Tibial nerve (tissue), 4 donors: ENCODE data around the gene LACRT. TPM values are rescaled to one million over a fixed set of nuclear protein-coding genes. Genes with fewer than 3 reads are reported as not detected.
"Not testable (repeated sequence)": the region's sequence is repeated elsewhere in the genome, so short reads cannot be mapped to it uniquely, and the experiment has no call there.

Experiments used
- DNase-seq, 2 donors: peaks; one replicate each; pipeline ENCODE4 v3.0.0-alpha.2; 2019; ENCODE audit warnings: low spot score in 2 of 2
- H3K27ac ChIP-seq, 4 donors: fragments of 200-600 bp; sonication (generic) in 3 of 4; one replicate each; pipeline ENCODE4 v1.5.1; 2017 to 2019; ENCODE audit warnings: mild to moderate bottlenecking in 1 of 4
- H3K27me3 ChIP-seq, 2 donors: fragments of 200-600 bp; sonication (generic) in 1 of 2; one replicate each; pipeline versions ENCODE4 v1.5.1 to v1.6.0; 2017 to 2019
- H3K36me3 ChIP-seq, 3 donors: fragments of 200-600 bp; sonication (generic); one replicate each; pipeline ENCODE4 v1.5.1; 2018 to 2019
- H3K4me1 ChIP-seq, 4 donors: fragments of 200-600 bp; sonication (generic) in 3 of 4; one replicate each; pipeline ENCODE4 v1.5.1; 2017 to 2019
- H3K4me3 ChIP-seq, 4 donors: fragments of 200-600 bp; sonication (generic) in 3 of 4; one replicate each; pipeline ENCODE4 v1.5.1; 2017 to 2019; ENCODE audit warnings: mild to moderate bottlenecking in 1 of 4, moderate library complexity in 1 of 4
- H3K9me3 ChIP-seq, 4 donors: fragments of 200-600 bp; sonication (generic) in 3 of 4; one replicate each; pipeline ENCODE4 v1.5.1; 2017 to 2019
- EP300 ChIP-seq, 2 donors: sonication (generic); formaldehyde crosslinking; IDR thresholded peaks; one replicate each; pipeline ENCODE4 v1.6.1; 2017; ENCODE audit warnings: antibody characterized with exemption in 2 of 2, mild to moderate bottlenecking in 1 of 2
- POLR2A ChIP-seq, 2 donors: fragments of 450-650 bp; IDR thresholded peaks; one replicate each; pipeline ENCODE4 v1.6.1; 2017; ENCODE audit warnings: antibody characterized with exemption in 2 of 2, mild to moderate bottlenecking in 2 of 2, moderate library complexity in 2 of 2
- WGBS, 2 donors: methylation state at CpG; one replicate each; pipeline ENCODE4 v1.1.5; 2018; 5-methylcytosine and 5-hydroxymethylcytosine counted together
- total RNA-seq, 4 donors: library from RNA; depleted of rRNA; stranded (reverse); fragments of >200 nt; gene quantifications; one replicate each; pipeline ENCODE4 v1.1.0, GENCODE V29; 2016
- TF ChIP-seq, protein P1 (sequence below), 5 experiments: fragments of 200-600 bp in 3 of 5; fragments of 450-650 bp in 2 of 5; sonication (generic) in 3 of 5; IDR thresholded peaks; one replicate each; pipeline ENCODE4 v1.5.1; 2016 to 2019; ENCODE audit warnings: antibody characterized with exemption in 5 of 5, mild to moderate bottlenecking in 3 of 5, moderate library complexity in 2 of 5

The LACRT gene
- total RNA-seq, 4 donors from 2014 or later = not detected

DNA sequence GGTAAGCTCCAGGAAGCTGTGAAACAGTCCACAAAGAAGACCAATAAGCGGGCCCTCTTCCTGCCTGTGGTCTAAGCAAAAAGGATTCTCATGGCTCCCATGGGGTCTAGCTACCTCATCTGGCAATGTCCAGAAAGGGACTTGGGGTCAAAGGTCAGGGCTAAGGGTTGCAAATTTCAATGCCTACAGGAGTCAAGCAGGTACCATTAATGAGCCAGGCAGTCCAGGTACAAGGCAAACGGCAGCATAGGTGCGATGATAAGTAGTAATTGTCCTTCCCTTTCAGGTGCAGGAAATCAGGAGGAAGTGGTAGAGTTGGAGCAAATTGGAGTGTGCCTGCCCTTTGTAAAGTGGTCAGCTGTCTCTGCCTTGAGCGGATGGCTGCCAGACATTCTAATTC lies 6.4 kb upstream of the LACRT start:
- TF ChIP-seq, protein P1, sequence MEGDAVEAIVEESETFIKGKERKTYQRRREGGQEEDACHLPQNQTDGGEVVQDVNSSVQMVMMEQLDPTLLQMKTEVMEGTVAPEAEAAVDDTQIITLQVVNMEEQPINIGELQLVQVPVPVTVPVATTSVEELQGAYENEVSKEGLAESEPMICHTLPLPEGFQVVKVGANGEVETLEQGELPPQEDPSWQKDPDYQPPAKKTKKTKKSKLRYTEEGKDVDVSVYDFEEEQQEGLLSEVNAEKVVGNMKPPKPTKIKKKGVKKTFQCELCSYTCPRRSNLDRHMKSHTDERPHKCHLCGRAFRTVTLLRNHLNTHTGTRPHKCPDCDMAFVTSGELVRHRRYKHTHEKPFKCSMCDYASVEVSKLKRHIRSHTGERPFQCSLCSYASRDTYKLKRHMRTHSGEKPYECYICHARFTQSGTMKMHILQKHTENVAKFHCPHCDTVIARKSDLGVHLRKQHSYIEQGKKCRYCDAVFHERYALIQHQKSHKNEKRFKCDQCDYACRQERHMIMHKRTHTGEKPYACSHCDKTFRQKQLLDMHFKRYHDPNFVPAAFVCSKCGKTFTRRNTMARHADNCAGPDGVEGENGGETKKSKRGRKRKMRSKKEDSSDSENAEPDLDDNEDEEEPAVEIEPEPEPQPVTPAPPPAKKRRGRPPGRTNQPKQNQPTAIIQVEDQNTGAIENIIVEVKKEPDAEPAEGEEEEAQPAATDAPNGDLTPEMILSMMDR (IDR thresholded peaks at IDR 0.05) = no peak
- TF ChIP-seq EP300 (IDR thresholded peaks at IDR 0.05) (no peak), POLR2A (IDR thresholded peaks at IDR 0.05) (no peak)
- DNase-seq = no peak
- H3K27ac ChIP-seq = no peak overlapping the region
- H3K36me3 ChIP-seq = no peaks in the 10 kb centered on the region
- no peaks in the 10 kb centered on the region for H3K27me3 ChIP-seq
- H3K4me1 ChIP-seq = no peaks in the 10 kb centered on the region
- no peaks in the 10 kb centered on the region for H3K9me3 ChIP-seq
- WGBS, 2 donors = 77 to 86% methylated on average over 4 of the region's 4 CpGs
- no peak overlapping the region for H3K4me3 ChIP-seq

DNA sequence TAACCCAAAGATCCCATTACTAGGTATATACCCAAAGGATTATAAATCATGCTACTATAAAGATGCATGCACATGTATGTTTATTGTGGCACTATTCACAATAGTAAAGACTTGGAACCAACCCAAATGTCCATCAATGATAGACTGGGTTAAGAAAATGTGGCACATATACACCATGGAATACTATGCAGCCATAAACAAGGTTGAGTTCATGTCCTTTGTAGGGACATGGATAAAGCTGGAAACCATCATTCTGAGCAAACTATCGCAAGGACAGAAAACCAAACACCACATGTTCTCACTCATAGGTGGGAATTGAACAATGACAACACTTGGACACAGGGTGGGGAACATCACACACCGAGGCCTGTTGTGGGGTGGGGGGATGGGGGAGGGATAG lies 4.4 kb upstream of the LACRT start:
- DNase-seq, H3K27ac ChIP-seq, H3K9me3 ChIP-seq, H3K27me3 ChIP-seq, H3K4me3 ChIP-seq, H3K4me1 ChIP-seq, H3K36me3 ChIP-seq: not testable (repeated sequence)
- 90 to 97% methylated on average over 2 of the region's 2 CpGs for WGBS, 2 donors

GRCh38 chr12:54631988-54632728 lies 2.5 kb downstream of the LACRT start:
- Histone ChIP-seq H3K27ac (no peak overlapping the region), H3K9me3 (peaks cover 0 to 3% (median 0%) of the 10 kb centered on the region in 4 donors), H3K4me1 (no peaks in the 10 kb centered on the region), H3K36me3 (no peaks in the 10 kb centered on the region), H3K4me3 (no peak overlapping the region), H3K27me3 (no peaks in the 10 kb centered on the region)
- TF ChIP-seq POLR2A (IDR thresholded peaks at IDR 0.05) (no peak), EP300 (IDR thresholded peaks at IDR 0.05) (no peak)
- TF ChIP-seq, protein P1 (IDR thresholded peaks at IDR 0.05) = no peak
- DNase-seq = no peak
- 50 to 52% methylated on average over 8 of the region's 8 CpGs for WGBS, 2 donors

GRCh38 chr12:54631551-54631950 lies 3.1 kb downstream of the LACRT start:
- Histone ChIP-seq H3K9me3 (peaks cover 0 to 3% (median 0%) of the 10 kb centered on the region in 4 donors), H3K4me1 (no peaks in the 10 kb centered on the region), H3K27ac (no peak overlapping the region), H3K36me3 (no peaks in the 10 kb centered on the region), H3K27me3 (no peaks in the 10 kb centered on the region), H3K4me3 (no peak overlapping the region)
- no peak for DNase-seq
- TF ChIP-seq POLR2A (IDR thresholded peaks at IDR 0.05) = no peak
- no peak for TF ChIP-seq EP300 (IDR thresholded peaks at IDR 0.05)
- TF ChIP-seq, protein P1 (IDR thresholded peaks at IDR 0.05) = no peak
- 60 to 73% methylated on average over 5 of the region's 5 CpGs for WGBS, 2 donors

DNA sequence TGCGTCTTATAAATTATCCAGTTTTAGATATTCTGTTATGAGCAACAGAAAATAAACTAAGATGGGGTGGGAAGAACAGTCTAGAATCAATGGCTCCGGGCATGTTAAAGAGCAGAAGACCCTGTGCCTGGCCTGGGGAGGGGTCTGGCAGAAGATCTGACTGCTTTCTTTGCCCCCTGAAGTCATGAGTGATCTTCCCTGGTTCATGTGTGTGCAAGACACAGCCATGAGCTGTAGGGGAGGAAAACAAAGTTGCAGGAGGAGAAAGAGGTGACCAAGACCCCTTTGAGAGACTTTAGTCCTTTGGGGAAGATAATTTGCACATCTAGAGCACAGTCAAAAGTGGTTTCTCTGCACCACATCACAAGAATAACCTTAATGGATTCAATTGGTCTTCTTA lies 4.8 kb downstream of the LACRT start:
- 83 to 93% methylated on average over 2 of the region's 2 CpGs for WGBS, 2 donors
- no peak overlapping the region for H3K4me3 ChIP-seq
- H3K9me3 ChIP-seq = peaks cover 0 to 3% (median 0%) of the 10 kb centered on the region in 4 donors
- no peak for DNase-seq
- no peaks in the 10 kb centered on the region for H3K36me3 ChIP-seq
- no peaks in the 10 kb centered on the region for H3K4me1 ChIP-seq
- no peak overlapping the region for H3K27ac ChIP-seq
- H3K27me3 ChIP-seq = no peaks in the 10 kb centered on the region
- TF ChIP-seq POLR2A (IDR thresholded peaks at IDR 0.05) (no peak), EP300 (IDR thresholded peaks at IDR 0.05) (no peak)
- TF ChIP-seq, protein P1 (IDR thresholded peaks at IDR 0.05) = no peak
